Brain microvascular endothelial cell (primary cell): ENCODE data around the gene VENTX.
"Not testable (repeated sequence)": the region's sequence is repeated elsewhere in the genome, so short reads cannot be mapped to it uniquely, and the experiment has no call there.

Experiments used
- DNase-seq: peaks from one replicate; pipeline ENCODE4 v3.0.0-alpha.2; 2020
- H3K27ac ChIP-seq: fragments of 250-450 bp; sonication (Bioruptor Pico); 2 replicates; pipeline ENCODE4 v1.5.1; 2020; ENCODE audit warnings: mild to moderate bottlenecking, moderate library complexity
- H3K27me3 ChIP-seq: fragments of 250-450 bp; sonication (Bioruptor Pico); replicated peaks from 2 replicates; pipeline ENCODE4 v1.5.1; 2020; ENCODE audit warnings: mild to moderate bottlenecking
- H3K36me3 ChIP-seq: fragments of 250-450 bp; sonication (Bioruptor Pico); replicated peaks from 2 replicates; pipeline ENCODE4 v1.5.1; 2020; ENCODE audit warnings: mild to moderate bottlenecking
- H3K4me3 ChIP-seq: 2 replicates; pipeline ENCODE4 v1.5.1; 2011; ENCODE audit warnings: low read depth, mild to moderate bottlenecking, control low read depth, low read length, moderate library complexity
- in situ Hi-C: cut with HindIII; loops from 2 replicates; pipeline ENCODE4 v1.10.0; 2017; ENCODE audit warnings: low sequenced_read_pairs, low pct_ligation_motif_present
- TF ChIP-seq, protein P1 (sequence below): IDR thresholded peaks from 2 replicates; pipeline ENCODE4 v1.5.1; 2011; ENCODE audit warnings: low read depth, mild to moderate bottlenecking, moderate library complexity, low read length, control low read depth, inconsistent platforms; ENCODE audit errors: missing control alignments

The VENTX gene

DNA sequence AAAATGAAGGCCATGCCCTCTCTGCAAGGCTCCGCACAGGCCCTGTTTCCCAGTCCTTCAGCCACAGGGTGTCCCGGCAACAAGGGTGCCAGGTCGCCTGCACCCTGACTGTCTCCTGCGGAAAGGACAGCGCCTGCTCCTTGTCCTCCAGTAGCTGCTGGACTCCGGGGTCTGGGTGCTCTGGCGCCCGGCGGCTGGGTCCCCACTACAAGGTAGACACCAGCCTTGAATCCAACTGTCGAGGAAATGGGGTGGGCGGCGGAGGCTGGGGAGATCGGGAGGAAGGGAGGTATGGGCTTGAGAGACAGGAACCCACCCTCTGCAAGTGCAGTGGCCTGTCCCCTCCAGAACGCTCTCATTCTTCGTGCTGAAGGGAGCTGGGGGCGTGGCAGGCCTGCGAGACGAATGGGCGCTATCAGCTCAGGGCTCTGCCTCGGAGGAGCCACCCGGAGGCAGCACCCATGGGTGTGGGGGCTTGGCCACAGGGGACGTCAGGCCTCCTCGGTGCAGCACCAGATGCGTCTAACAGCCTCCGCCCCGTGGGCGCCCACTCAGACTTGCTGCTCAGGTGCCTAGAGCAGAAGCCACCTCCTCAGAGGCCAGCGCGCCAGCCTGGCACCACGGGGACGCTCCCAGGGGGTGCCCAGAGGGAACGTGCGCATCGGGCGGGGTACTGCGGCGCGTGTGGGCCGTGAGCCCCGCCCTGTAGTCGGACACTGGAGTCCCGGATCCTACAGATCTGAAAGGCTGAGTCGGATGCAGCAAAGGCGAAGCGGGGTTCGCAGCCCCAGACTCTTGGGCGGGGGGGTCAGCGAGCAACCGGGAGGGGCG, 23.5 kb downstream of the VENTX start:
- in situ Hi-C loops, result no loop called here
- Histone ChIP-seq H3K27ac (no peak overlapping the region), H3K27me3 (no peaks in the 10 kb centered on the region), H3K4me3 (peak overlapping the region; percentile 49), H3K36me3 (no peaks in the 10 kb centered on the region)
- DNase-seq, result no peak
- TF ChIP-seq, protein P1, sequence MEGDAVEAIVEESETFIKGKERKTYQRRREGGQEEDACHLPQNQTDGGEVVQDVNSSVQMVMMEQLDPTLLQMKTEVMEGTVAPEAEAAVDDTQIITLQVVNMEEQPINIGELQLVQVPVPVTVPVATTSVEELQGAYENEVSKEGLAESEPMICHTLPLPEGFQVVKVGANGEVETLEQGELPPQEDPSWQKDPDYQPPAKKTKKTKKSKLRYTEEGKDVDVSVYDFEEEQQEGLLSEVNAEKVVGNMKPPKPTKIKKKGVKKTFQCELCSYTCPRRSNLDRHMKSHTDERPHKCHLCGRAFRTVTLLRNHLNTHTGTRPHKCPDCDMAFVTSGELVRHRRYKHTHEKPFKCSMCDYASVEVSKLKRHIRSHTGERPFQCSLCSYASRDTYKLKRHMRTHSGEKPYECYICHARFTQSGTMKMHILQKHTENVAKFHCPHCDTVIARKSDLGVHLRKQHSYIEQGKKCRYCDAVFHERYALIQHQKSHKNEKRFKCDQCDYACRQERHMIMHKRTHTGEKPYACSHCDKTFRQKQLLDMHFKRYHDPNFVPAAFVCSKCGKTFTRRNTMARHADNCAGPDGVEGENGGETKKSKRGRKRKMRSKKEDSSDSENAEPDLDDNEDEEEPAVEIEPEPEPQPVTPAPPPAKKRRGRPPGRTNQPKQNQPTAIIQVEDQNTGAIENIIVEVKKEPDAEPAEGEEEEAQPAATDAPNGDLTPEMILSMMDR, result no peak

DNA sequence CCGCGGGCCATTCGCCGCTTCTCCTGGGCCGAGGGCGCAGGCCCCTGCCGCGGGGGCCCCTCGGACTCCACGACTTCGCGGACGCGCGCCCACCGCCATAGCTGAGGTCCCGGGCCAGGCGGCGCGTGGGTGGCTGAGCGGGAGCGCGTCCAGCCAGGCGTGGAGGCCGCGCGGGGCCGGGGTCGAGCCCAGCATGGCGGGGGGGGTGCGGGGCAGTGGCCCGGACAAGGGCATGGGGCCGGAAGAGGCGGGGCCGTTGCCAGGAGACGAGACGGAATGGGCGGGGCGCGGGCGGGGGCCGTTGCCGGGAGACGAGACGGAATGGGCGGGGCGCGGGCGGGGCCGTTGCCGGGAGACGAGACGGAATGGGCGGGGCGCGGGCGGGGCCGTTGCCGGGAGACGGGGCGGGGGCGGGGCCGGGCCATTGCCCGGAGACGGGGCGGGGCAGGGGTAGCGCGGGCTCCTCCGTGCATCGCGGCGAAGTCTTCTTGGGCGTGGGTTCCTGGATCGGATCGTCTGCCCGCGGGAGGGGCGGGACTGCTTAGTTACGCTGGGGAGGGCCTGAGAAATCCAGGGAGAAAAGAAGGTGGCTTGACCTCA, 24.2 kb downstream of the VENTX start:
- Histone ChIP-seq H3K27me3 (no peaks in the 10 kb centered on the region), H3K4me3 (peak overlapping the region; percentile 49), H3K36me3 (no peaks in the 10 kb centered on the region), H3K27ac (no peak overlapping the region)
- in situ Hi-C loops, result no loop called here
- peak; percentile 48 for DNase-seq
- TF ChIP-seq, protein P1, result no peak

DNA sequence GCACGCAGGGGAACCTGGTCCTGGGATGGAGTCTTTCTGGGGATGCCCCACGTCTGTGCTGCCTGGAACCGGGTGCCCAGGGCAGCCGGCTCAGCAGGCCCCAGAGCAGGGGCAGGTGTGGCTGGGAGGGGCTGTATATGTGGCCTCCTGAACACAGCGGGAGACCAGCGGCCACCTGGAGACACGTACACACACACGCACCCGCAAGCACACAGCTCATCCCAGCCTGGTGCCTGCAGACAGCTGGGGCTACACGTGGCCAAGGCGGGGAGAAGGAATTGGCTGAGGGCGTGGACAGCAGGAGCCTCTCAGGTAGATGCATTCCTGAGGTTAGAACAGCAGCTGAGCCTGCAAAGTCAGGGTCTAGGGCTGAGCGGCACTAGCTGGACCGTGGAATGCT, 25.0 kb downstream of the VENTX start:
- DNase-seq, result no peak

DNA sequence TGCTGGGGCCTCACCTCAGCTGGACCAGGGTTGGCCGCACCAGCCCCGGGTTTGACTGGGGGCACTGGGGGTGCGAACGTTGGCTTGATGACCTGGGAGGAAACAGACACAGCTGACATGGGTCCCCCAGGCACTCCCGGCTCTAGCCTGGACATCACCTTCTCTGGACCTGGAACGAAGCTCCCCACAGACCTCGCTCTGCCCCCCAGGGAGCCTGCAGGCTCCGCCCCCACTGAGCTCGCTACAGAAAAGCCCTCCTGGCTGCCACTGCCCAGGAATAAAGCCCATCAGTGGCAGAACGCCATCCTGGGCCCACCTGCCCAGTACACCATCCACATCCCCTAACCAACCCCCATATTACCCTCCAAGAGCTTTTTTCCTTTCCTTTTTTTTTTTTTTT, 26.0 kb downstream of the VENTX start:
- Histone ChIP-seq H3K4me3 (no peak overlapping the region), H3K27me3 (no peaks in the 10 kb centered on the region), H3K36me3 (no peaks in the 10 kb centered on the region), H3K27ac (no peak overlapping the region)
- in situ Hi-C loops, result no loop called here
- TF ChIP-seq, protein P1, result no peak
- no peak for DNase-seq

More for the DNA sequence above, 25.0 kb downstream of the VENTX start:
- no peaks in the 10 kb centered on the region for H3K27me3 ChIP-seq
- in situ Hi-C loops, result no loop called here
- H3K27ac ChIP-seq, result no peak overlapping the region
- no peaks in the 10 kb centered on the region for H3K36me3 ChIP-seq
- H3K4me3 ChIP-seq, result no peak overlapping the region
- TF ChIP-seq, protein P1, result no peak

DNA sequence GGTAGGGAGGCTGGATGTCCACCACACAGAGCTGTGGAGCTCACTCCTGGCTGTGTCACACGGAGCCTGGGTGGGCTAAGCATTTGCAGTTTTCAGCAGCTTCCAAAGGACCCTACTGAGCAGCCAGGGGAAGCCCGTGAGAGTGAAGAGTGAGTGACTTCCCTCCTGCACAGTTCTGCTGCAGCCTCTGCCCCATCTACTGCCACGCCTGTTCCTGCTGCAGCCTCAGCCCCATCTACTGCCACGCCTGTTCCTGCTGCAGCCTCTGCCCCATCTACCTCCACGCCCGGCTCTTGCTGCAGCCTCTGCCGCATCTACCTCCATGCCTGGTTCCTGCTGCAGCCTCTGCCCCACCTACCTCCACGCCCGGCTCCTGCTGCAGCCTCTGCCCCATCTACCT, 26.8 kb downstream of the VENTX start:
- H3K4me3 ChIP-seq, result no peak overlapping the region
- TF ChIP-seq, protein P1, result no peak
- DNase-seq, result no peak
- in situ Hi-C loops, result no loop called here
- no peaks in the 10 kb centered on the region for H3K36me3 ChIP-seq
- H3K27ac ChIP-seq, result no peak overlapping the region
- no peaks in the 10 kb centered on the region for H3K27me3 ChIP-seq

DNA sequence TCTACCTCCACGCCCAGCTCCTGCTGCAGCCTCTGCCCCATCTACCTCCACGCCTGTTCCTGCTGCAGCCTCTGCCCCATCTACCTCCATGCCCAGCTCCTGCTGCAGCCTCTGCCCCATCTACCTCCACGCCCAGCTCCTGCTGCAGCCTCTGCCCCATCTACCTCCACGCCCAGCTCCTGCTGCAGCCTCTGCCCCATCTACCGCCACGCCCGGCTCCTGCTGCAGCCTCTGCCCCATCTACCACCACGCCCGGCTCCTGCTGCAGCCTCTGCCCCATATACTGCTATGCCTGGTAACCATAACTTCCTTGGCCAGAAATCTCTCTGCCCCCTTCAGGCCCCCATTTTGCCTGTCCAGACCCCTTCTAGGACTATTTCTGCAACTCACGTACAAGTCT, 27.4 kb downstream of the VENTX start:
- DNase-seq, H3K4me3 ChIP-seq, H3K27me3 ChIP-seq, in situ Hi-C loops, H3K27ac ChIP-seq, H3K36me3 ChIP-seq: not testable (repeated sequence)
